Right hindlimb (tissue), 1 donor: ENCODE data around the gene MTCH2.
"Not testable (repeated sequence)": the region's sequence is repeated elsewhere in the genome, so short reads cannot be mapped to it uniquely, and the experiment has no call there.

ENCODE experiments used
- DNase-seq: peaks from one replicate; pipeline ENCODE4 v3.0.0-alpha.2; 2018

Gene MTCH2

DNA sequence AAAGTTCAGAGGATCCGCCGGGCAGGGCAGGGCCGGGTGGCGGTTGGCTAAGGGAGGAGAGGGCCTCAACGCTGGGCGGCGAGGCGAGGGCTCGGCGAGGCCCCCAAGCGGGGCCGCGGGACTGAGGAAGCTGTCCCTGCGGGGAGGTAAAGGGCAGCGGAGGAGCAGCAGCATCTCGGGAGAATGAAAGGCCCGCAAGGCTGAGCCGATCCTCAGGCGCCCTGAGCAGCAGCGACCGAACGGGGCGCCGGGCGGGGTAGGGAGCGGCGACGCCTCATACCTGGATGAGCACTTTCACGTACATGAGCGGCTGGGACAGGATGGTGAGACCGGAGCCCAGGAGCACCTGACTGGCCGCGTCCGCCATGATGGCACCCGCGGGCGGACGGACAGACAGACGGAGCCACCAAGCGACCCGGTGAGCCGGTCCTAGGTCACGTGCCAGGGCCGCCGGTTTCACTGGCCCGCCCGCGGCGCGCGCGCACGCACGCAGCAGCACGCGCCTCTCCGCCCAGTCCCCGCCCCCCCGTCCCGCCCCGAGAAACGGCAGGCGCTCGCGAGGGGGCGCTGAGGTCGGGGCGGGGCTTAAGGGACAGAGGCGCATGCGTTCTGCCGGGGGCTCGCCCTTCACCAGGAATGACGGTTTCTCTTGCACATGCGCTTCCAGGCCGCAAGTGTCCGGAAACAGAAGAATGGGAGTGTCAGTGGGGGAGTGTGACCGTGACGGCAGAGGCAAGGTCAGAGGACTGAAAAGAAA, at the start of gene MTCH2:
TSS of gene MTCH2 (minus strand) at position 461 of the 757 bp plus-strand sequence. CDS start at position 367, 94 bp downstream.
- peak; percentile 98 for DNase-seq

DNA sequence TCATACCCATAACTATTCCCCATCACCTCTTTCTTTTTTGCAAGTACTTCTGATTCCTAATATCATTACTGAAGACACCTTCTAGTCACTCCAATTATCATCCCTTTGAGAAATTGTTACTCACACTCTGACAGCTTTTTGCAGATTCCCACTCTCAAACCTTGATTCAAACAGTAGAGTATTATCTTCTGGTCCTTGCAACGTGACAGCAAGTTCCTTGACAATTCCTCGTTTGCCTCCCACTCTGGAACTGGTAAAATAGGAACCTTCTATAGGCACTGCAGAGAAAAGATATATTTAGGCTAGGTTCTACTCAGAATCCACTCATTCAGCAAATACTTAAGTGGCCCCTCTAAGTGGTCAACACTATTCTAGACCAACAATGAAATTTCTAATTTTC, 49.6 kb upstream of the MTCH2 start:
- DNase-seq = no peak

- DNase-seq = no peak
Observed at GRCh38 chr11:47689480-47689879, 47.1 kb upstream of the MTCH2 start.

GRCh38 chr11:47688991-47689390, 46.6 kb upstream of the MTCH2 start:
- DNase-seq = no peak

- no peak for DNase-seq
Observed at GRCh38 chr11:47688111-47688510, 45.8 kb upstream of the MTCH2 start.

DNA sequence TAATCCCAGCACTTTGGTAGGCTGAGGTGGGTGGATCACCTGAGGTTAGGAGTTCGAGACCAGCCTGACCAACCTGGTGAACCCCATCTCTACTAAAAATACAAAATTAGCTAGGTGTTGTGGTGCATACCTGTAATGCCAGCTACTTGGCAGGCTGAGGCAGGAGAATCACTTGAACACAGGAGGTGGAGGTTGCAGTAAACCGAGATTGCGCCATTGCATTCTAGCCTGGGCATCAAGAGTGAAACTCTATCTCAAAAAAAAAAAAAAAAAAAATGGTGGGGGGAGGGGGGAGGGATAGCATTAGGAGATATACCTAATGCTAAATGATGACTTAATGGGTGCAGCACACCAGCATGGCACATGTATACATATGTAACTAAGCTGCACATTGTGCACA, 44.3 kb upstream of the MTCH2 start:
- not testable (repeated sequence) for DNase-seq

GRCh38 chr11:47686151-47686550, 43.8 kb upstream of the MTCH2 start:
- no peak for DNase-seq

DNA sequence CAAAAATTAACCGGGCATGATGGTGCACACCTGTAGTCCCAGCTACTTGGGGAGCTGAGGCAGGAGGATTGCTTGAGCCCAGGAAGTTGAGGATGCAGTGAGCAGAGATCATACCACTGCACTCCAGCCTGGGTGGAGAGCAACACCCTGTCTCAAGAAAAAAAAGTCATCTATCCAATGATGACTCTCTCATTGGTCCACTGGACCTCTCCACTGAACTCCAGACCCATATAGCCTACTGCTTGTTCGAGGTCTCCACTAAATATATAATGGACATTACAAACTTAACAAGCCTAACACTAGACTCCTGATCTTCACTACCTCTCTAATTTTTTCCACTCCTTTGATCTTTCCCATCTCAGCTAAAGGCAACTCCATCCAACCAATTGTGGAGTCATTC, 33.5 kb upstream of the MTCH2 start:
- no peak for DNase-seq

DNA sequence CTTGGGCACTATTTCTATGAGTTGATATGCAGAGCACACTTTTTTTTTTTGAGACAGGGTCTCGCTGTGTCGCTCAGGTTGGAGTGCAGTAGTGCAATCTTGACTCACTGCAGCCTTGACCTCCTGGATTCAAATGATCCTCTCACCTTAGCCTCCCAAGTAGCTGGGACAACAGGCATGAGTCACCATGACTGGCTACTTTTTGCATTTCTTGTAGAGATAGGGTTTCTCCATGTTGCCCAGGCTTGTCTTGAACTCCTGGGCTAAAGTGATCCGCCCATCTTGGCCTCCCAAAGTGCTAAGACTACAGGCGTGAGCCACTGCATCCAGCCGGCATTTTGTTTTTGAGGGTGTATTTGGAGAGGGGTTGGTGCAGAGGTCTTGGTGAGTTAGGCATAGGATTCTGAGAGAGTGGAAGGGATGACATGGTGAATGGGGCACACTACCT, 29.9 kb upstream of the MTCH2 start:
- no peak for DNase-seq

DNA sequence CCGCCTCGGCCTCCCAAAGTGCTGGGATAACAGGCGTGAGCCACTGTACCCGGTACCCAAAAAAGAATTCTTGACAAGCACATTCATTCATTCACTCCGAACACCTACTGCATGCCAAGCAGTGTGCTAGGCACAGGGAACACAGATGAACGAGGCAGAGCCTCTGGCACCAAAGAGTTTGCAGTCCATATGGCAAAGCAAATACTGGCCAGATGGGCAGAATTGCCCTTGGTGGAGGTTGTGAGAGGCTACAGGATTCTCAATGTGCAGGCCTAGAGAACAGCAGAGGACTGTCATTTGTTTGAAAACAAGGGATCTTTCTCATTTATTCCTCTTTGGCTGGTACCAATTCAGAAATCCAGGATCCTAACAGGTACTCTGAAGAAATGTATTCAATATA, 27.5 kb upstream of the MTCH2 start:
- DNase-seq = no peak

GRCh38 chr11:47668665-47669064, 26.3 kb upstream of the MTCH2 start:
- DNase-seq = no peak

GRCh38 chr11:47667555-47667954, 25.2 kb upstream of the MTCH2 start:
- DNase-seq = no peak

DNA sequence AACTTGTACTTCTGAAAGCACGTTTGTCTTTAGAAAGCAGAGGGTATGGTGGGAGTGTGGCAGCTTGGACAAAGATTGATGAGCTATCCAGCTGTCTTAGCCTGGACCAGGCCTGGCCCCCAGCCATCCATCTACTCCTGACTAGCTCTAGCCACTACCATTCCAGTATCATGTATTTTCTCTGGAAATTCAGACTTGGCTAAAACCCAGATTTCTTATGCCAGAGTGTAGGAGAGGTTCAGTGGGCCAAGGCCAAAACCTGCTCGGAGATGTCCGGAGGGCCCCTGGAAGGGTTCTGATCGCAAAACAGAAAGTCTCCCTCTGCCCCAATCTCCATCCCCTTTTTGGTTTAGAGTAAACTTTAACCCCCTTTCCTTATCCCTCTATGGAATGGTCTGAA, 24.8 kb upstream of the MTCH2 start:
- DNase-seq = peak; percentile 71

- not testable (repeated sequence) for DNase-seq
Observed at GRCh38 chr11:47664936-47665335, 22.6 kb upstream of the MTCH2 start.

DNA sequence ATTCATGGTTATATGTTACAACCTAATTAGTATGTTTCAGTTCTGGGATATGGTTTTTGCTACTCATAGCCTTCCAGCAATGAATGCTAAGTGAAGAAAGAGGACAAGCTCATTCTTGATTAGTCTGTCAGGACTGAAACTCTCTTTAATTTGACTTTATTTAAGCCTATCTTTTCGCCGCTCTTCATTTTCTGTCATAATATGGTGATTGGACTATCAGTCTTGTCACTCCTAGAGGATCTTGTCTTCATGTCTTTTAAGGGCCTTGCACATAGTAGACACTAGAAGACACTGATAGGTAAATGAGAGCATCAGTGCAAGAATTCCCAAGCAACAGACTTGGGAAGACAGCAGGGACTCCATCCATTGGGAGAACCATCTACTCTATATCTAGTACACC, 18.9 kb upstream of the MTCH2 start:
- DNase-seq = no peak

- DNase-seq = no peak
Observed at GRCh38 chr11:47659276-47659675, 16.9 kb upstream of the MTCH2 start.

- no peak for DNase-seq
Observed at GRCh38 chr11:47656260-47656885, 14.0 kb upstream of the MTCH2 start.

DNA sequence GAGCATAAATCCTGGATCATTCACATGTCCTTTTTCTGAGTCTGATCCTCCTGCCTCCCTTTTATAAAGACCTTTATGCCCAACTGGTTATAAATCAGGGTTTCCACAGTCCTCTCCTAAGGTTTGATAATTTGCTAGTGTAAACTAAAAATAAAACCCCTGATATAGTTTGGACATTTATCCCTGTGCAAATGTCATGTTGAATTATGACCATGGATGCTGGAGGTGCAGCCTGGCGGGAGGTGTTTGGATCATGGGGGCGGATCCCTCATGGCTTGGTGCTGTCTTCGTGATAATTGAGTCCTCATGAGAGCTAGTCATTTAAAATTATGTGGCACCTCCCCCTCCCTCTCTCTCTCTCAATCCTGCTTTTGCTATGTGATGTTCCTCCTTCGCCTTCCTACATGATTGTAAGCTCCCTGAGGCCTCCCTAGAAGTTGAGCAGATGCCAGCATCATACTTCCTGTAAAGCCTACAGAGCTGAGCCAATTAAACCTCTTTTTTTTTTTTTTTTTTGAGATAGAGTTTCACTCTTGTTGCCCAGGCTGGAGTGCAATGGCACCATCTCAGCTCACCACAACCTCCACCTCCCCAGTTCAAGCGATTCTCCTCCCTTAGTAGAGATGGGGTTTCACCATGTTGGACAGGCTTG, 9.6 kb upstream of the MTCH2 start:
- no peak for DNase-seq

DNA sequence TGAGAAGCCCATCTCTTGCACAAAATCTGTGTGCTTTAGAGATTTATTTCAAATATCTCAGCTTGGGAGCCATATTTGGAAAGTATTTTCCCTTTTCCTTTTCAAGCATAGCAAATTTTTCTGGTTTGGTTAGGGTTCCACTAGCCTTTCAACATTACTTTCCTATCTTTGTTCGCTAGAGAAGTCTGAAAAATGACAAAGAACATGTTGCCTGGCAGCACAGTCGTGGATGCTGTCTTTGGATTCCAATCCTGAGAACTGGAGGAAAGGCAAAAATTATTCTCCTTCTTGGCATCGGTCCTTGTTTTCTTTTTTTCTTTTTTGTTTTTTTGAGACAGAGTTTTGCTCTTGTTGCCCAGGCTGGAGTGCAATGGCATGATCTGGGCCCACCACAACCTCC, 6.9 kb upstream of the MTCH2 start:
- DNase-seq = no peak

- no peak for DNase-seq
Observed at GRCh38 chr11:47646019-47646418, 3.7 kb upstream of the MTCH2 start.

DNA sequence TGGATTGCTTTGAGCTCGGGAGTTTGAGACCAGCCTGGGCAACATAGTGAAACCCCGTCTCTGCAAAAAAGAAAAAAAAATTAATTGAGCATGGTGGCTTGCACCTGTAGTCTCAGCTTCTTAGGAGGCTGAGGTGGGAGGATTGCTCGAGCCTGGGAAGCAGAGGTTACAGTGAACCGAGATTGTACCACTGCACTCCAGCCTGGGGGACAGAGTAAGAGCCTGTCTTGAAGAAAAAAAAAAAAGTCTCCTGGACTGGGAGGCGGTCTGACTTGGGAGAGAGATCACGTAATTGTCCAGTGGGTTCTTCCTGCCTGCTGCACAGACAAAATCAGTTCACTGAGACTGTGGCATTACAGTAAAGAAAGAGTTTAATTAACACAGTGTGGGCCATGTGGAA, 3.1 kb upstream of the MTCH2 start:
- DNase-seq = no peak

DNA sequence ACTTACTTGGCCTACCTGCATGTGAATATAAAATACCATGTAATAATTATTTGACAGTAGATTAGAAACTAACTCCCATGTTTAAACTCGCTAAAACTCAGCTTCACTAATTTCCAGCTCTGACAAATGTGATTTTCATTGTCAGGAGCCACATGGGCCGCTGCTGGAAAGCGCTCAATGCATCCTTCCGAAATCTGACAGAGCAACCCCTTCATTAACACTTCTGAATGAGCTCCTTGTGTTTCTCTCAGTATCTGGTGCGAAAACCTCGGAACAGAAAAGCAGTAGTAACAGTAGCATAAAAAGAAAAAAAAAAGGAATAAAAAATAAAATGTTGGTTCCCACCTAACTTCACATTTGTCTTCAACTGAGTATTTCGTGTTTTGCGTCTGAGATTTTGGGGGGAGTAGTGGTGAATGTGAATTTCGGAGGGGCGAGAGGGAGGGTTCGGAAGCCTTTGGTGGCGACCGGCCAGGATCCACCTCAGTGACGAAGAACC, 710 bp downstream of the MTCH2 start:
- DNase-seq = no peak

GRCh38 chr11:47640506-47640905, 1.9 kb downstream of the MTCH2 start:
- DNase-seq = not testable (repeated sequence)

DNA sequence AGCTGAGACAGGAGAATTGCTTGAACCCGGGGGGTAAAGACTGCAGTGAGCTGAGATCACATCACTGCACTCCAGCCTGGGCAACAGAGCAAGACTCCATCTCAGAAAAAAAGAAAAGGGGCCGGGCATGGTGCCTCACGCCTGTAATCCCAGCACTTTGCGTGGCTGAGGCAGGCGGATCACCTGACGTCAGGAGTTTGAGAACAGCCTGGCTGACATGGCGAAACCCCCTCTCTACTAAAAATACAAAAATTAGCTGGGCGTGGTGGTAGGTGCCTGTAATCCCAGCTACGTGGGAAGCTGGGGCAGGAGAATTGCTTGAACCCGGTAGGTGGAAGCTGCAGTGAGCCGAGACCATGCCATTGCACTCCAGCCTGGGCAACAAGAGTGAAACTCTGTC, 6.0 kb downstream of the MTCH2 start:
- DNase-seq = not testable (repeated sequence)
